ENCODE measurements around the gene SHFL. TPM values are rescaled to one million over a fixed set of nuclear protein-coding genes. Genes with fewer than 3 reads are reported as not detected.

Gene SHFL
- total RNA-seq, 1 experiment from 2014 or later, result 18.5 TPM

GRCh38 chr19:10043286-10043927, 42.7 kb upstream of the SHFL start:
- TF ChIP-seq, protein P1, sequence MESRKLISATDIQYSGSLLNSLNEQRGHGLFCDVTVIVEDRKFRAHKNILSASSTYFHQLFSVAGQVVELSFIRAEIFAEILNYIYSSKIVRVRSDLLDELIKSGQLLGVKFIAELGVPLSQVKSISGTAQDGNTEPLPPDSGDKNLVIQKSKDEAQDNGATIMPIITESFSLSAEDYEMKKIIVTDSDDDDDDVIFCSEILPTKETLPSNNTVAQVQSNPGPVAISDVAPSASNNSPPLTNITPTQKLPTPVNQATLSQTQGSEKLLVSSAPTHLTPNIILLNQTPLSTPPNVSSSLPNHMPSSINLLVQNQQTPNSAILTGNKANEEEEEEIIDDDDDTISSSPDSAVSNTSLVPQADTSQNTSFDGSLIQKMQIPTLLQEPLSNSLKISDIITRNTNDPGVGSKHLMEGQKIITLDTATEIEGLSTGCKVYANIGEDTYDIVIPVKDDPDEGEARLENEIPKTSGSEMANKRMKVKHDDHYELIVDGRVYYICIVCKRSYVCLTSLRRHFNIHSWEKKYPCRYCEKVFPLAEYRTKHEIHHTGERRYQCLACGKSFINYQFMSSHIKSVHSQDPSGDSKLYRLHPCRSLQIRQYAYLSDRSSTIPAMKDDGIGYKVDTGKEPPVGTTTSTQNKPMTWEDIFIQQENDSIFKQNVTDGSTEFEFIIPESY (IDR thresholded peaks at IDR 0.05; ENCODE audit: extremely low read depth, insufficient replicate concordance, low read length), result no peak
- TF ChIP-seq, protein P2, sequence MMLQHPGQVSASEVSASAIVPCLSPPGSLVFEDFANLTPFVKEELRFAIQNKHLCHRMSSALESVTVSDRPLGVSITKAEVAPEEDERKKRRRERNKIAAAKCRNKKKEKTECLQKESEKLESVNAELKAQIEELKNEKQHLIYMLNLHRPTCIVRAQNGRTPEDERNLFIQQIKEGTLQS (IDR thresholded peaks at IDR 0.05), result no peak
- Histone ChIP-seq H3K9me3 (ENCODE audit: control insufficient read depth in 1 of 2, insufficient read depth in 1 of 2, low read depth in 1 of 2, low read length in 2 of 2) (no peaks in the 10 kb centered on the region), H3K4me3 (replicated peaks in 1 of 2; ENCODE audit: low read depth in 1 of 2, low read length in 2 of 2) (no peak overlapping the region), H3K27ac (ENCODE audit: low read depth, low read length) (no peak overlapping the region), H4K20me1 (ENCODE audit: insufficient read depth) (no peaks in the 10 kb centered on the region), H2AFZ (ENCODE audit: low read depth, low read length, poor library complexity, severe bottlenecking) (no peak overlapping the region), H3K4me1 (ENCODE audit: control insufficient read depth in 1 of 2, insufficient read depth in 2 of 2, low read length in 2 of 2) (no peaks in the 10 kb centered on the region), H3K36me3 (ENCODE audit: control insufficient read depth in 1 of 2, insufficient read depth in 2 of 2, low read length in 2 of 2) (no peaks in the 10 kb centered on the region), H3K27me3 (ENCODE audit: insufficient read depth, low read length) (peaks cover 12% of the 10 kb centered on the region; the same call in 1 of the 2 replicates), H3K79me2 (ENCODE audit: insufficient read depth, low read length) (no peaks in the 10 kb centered on the region), H3K9ac (ENCODE audit: low read length) (no peak overlapping the region), H3K9me2 (ENCODE audit: insufficient read depth) (no peaks in the 10 kb centered on the region), H3K4me2 (ENCODE audit: low read length) (no peak overlapping the region)
- CTCF ChIA-PET, result interaction anchor here (1.8 kb wide), 1 partner anchor 16 kb away, joined by 4 read pairs; no protein-coding TSS in a partner anchor
- RAD21 ChIA-PET (ENCODE audit: low non-redundant PET in 1 of 2, low total read pairs in 2 of 2, uncharacterized antibody in 2 of 2, unreplicated experiment in 2 of 2), result no interaction called here
- intact Hi-C loops (cut with micrococcal nuclease), result no loop called here
- POLR2A ChIA-PET, result no interaction called here
- ATAC-seq (no peak), DNase-seq (ENCODE audit: low read depth, low spot score) (no peak)
- no TSS peak for BruUV-seq (replicated peaks)

- H3K4me3 ChIP-seq (replicated peaks in 1 of 2; ENCODE audit: low read depth in 1 of 2, low read length in 2 of 2), result no peak overlapping the region
- no peaks in the 10 kb centered on the region for H3K36me3 ChIP-seq (ENCODE audit: control insufficient read depth in 1 of 2, insufficient read depth in 2 of 2, low read length in 2 of 2)
- no peaks in the 10 kb centered on the region for H3K9me2 ChIP-seq (ENCODE audit: insufficient read depth)
- peaks cover 7% of the 10 kb centered on the region; the same call in 1 of the 2 replicates for H3K27me3 ChIP-seq (ENCODE audit: insufficient read depth, low read length)
- H3K27ac ChIP-seq (ENCODE audit: low read depth, low read length), result no peak overlapping the region
- intact Hi-C loops (cut with micrococcal nuclease), result no loop called here
- no peaks in the 10 kb centered on the region for H3K4me1 ChIP-seq (ENCODE audit: control insufficient read depth in 1 of 2, insufficient read depth in 2 of 2, low read length in 2 of 2)
- BruUV-seq (replicated peaks), result no TSS peak
- no peaks in the 10 kb centered on the region for H4K20me1 ChIP-seq (ENCODE audit: insufficient read depth)
- ChIA-PET POLR2A (no interaction called here), RAD21 (ENCODE audit: low non-redundant PET in 1 of 2, low total read pairs in 2 of 2, uncharacterized antibody in 2 of 2, unreplicated experiment in 2 of 2) (no interaction called here), CTCF (interaction anchor here (1.8 kb wide), 1 partner anchor 17 kb away, joined by 4 read pairs; no protein-coding TSS in a partner anchor)
- no peak overlapping the region for H3K9ac ChIP-seq (ENCODE audit: low read length)
- TF ChIP-seq SP1 (IDR thresholded peaks at IDR 0.05; ENCODE audit: low read depth) (peak; percentile 63; the same call in 1 of the 2 replicates), CTCF (IDR thresholded peaks at IDR 0.05 in 2 of 3, conservative IDR thresholded peaks at IDR 0.05 in 1 of 3; ENCODE audit: borderline replicate concordance in 1 of 3, insufficient read depth in 1 of 3, low read depth in 2 of 3, low read length in 2 of 3) (no peak), YY1 (IDR thresholded peaks at IDR 0.05; ENCODE audit: extremely low read depth, insufficient replicate concordance, low read depth, low read length) (peak; percentile 86), CBX3 (IDR thresholded peaks at IDR 0.05; ENCODE audit: low read depth) (peak; percentile 15; the same call in 1 of the 2 replicates)
- ATAC-seq (peak; percentile 97), DNase-seq (ENCODE audit: low read depth, low spot score) (peak; percentile 61)
- H2AFZ ChIP-seq (ENCODE audit: low read depth, low read length, poor library complexity, severe bottlenecking), result no peak overlapping the region
- H3K79me2 ChIP-seq (ENCODE audit: insufficient read depth, low read length), result no peaks in the 10 kb centered on the region
- no peaks in the 10 kb centered on the region for H3K9me3 ChIP-seq (ENCODE audit: control insufficient read depth in 1 of 2, insufficient read depth in 1 of 2, low read depth in 1 of 2, low read length in 2 of 2)
- H3K4me2 ChIP-seq (ENCODE audit: low read length), result 0 out of 2 replicates have a peak overlapping the region, but pooled peaks have one; percentile 2
Measured at GRCh38 chr19:10044390-10044789, 41.7 kb upstream of the SHFL start.
